Tibial nerve (tissue), 4 donors: ENCODE results near the gene CDKN2C. TPM values are rescaled to one million over a fixed set of nuclear protein-coding genes. Genes with fewer than 3 reads are reported as not detected.

ENCODE experiments used
- DNase-seq, 2 donors: peaks; one replicate each; pipeline ENCODE4 v3.0.0-alpha.2; 2019; ENCODE audit warnings: low spot score in 2 of 2
- H3K27ac ChIP-seq, 4 donors: fragments of 200-600 bp; sonication (generic) in 3 of 4; one replicate each; pipeline ENCODE4 v1.5.1; 2017 to 2019; ENCODE audit warnings: mild to moderate bottlenecking in 1 of 4
- H3K27me3 ChIP-seq, 2 donors: fragments of 200-600 bp; sonication (generic) in 1 of 2; one replicate each; pipeline versions ENCODE4 v1.5.1 to v1.6.0; 2017 to 2019
- H3K36me3 ChIP-seq, 3 donors: fragments of 200-600 bp; sonication (generic); one replicate each; pipeline ENCODE4 v1.5.1; 2018 to 2019
- H3K4me1 ChIP-seq, 4 donors: fragments of 200-600 bp; sonication (generic) in 3 of 4; one replicate each; pipeline ENCODE4 v1.5.1; 2017 to 2019
- H3K4me3 ChIP-seq, 4 donors: fragments of 200-600 bp; sonication (generic) in 3 of 4; one replicate each; pipeline ENCODE4 v1.5.1; 2017 to 2019; ENCODE audit warnings: mild to moderate bottlenecking in 1 of 4, moderate library complexity in 1 of 4
- H3K9me3 ChIP-seq, 4 donors: fragments of 200-600 bp; sonication (generic) in 3 of 4; one replicate each; pipeline ENCODE4 v1.5.1; 2017 to 2019
- EP300 ChIP-seq, 2 donors: sonication (generic); formaldehyde crosslinking; IDR thresholded peaks; one replicate each; pipeline ENCODE4 v1.6.1; 2017; ENCODE audit warnings: antibody characterized with exemption in 2 of 2, mild to moderate bottlenecking in 1 of 2
- POLR2A ChIP-seq, 2 donors: fragments of 450-650 bp; IDR thresholded peaks; one replicate each; pipeline ENCODE4 v1.6.1; 2017; ENCODE audit warnings: antibody characterized with exemption in 2 of 2, mild to moderate bottlenecking in 2 of 2, moderate library complexity in 2 of 2
- WGBS, 2 donors: methylation state at CpG; one replicate each; pipeline ENCODE4 v1.1.5; 2018; 5-methylcytosine and 5-hydroxymethylcytosine counted together
- total RNA-seq, 4 donors: library from RNA; depleted of rRNA; stranded (reverse); fragments of >200 nt; gene quantifications; one replicate each; pipeline ENCODE4 v1.1.0, GENCODE V29; 2016
- TF ChIP-seq, protein P1 (sequence below), 5 experiments: fragments of 200-600 bp in 3 of 5; fragments of 450-650 bp in 2 of 5; sonication (generic) in 3 of 5; IDR thresholded peaks; one replicate each; pipeline ENCODE4 v1.5.1; 2016 to 2019; ENCODE audit warnings: antibody characterized with exemption in 5 of 5, mild to moderate bottlenecking in 3 of 5, moderate library complexity in 2 of 5

Gene CDKN2C
- total RNA-seq: 10 to 100 TPM; 16.1 to 30.2 (median 28.5) TPM

DNA sequence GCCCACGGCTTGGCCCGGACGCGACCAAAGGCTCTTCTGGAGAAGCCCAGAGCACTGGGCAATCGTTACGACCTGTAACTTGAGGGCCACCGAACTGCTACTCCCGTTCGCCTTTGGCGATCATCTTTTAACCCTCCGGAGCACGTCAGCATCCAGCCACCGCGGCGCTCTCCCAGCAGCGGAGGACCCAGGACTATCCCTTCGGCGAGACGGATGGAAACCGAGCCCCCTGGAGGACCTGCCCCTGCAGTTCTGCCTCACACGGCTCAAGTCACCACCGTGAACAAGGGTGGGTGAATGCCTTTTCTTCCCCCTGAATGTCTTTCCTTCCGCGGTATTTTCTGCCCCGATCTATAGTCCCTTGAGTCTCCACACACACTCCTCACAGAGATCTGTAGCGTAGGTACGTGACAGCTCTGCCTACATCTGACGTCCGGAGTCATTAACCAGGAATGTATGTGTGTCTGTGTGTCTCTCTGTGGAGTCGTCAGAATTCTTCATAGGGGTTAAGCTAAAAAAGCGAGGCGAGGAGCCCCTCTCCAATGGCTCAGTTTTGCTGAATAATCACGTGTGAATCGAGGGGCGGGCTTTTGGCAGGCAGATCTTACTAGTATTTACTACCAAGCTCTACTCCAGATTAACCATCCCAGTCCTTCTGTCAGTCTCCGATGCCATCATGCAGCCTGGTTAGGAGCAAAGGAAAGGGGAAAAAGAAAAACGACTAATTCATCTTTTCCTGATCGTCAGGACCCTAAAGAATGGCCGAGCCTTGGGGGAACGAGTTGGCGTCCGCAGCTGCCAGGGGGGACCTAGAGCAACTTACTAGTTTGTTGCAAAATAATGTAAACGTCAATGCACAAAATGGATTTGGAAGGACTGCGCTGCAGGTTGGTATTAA, at the start of gene CDKN2C:
Gene CDKN2C, plus strand, starts transcription at position 635 of the 898 bp plus-strand sequence. Its CDS starts 124 bp downstream, at position 759.
- WGBS, 2 donors: 0 to 1% methylated on average over 43 of the region's 44 CpGs
- Histone ChIP-seq H3K36me3 (no peaks in the 10 kb centered on the region), H3K4me1 (peaks cover 0 to 27% (median 6%) of the 10 kb centered on the region in 4 donors), H3K4me3 (peak within 1 kb of the TSS; percentile 74 to 87 (median 76)), H3K9me3 (no peaks in the 10 kb centered on the region), H3K27ac (peak within 1 kb of the TSS; percentile 92 to 98 (median 98)), H3K27me3 (peaks cover 0 to 7% of the 10 kb centered on the region in 2 donors)
- TF ChIP-seq, protein P1, sequence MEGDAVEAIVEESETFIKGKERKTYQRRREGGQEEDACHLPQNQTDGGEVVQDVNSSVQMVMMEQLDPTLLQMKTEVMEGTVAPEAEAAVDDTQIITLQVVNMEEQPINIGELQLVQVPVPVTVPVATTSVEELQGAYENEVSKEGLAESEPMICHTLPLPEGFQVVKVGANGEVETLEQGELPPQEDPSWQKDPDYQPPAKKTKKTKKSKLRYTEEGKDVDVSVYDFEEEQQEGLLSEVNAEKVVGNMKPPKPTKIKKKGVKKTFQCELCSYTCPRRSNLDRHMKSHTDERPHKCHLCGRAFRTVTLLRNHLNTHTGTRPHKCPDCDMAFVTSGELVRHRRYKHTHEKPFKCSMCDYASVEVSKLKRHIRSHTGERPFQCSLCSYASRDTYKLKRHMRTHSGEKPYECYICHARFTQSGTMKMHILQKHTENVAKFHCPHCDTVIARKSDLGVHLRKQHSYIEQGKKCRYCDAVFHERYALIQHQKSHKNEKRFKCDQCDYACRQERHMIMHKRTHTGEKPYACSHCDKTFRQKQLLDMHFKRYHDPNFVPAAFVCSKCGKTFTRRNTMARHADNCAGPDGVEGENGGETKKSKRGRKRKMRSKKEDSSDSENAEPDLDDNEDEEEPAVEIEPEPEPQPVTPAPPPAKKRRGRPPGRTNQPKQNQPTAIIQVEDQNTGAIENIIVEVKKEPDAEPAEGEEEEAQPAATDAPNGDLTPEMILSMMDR (IDR thresholded peaks at IDR 0.05): no peak
- TF ChIP-seq POLR2A (IDR thresholded peaks at IDR 0.05) (peak; percentile 62 to 74), EP300 (IDR thresholded peaks at IDR 0.05) (peak in 1 of 2 donors; percentile 92)
- DNase-seq: peak; percentile 67 to 77

DNA sequence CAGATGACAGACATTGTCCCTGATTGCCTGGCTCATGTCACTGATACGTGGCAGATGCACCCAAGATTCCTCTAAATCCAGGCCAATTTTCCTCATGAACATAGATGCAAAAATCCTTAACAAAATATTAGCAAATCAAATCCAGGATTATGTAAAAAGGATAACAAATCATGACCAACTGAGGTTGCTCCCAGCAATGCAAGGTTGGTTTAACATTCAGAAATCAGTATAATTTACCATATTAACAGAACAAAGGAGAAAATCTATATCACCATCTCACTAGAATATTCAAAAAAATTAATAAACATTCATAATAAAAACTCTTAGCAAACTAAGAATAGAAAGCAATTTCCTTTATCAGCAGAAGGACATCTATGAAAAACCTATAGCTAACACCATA, 49.6 kb upstream of the CDKN2C start:
- Histone ChIP-seq H3K9me3 (peaks cover 0 to 30% (median 7%) of the 10 kb centered on the region in 4 donors), H3K27me3 (no peaks in the 10 kb centered on the region), H3K4me3 (no peak overlapping the region), H3K4me1 (peaks cover 0 to 5% (median 2%) of the 10 kb centered on the region in 4 donors), H3K36me3 (peaks cover 0 to 8% (median 0%) of the 10 kb centered on the region in 3 donors), H3K27ac (no peak overlapping the region)
- WGBS, 2 donors: 97% methylated on average over 1 of the region's 1 CpG
- no peak for DNase-seq
- TF ChIP-seq EP300 (IDR thresholded peaks at IDR 0.05) (no peak), POLR2A (IDR thresholded peaks at IDR 0.05) (no peak)
- TF ChIP-seq, protein P1 (IDR thresholded peaks at IDR 0.05): no peak

DNA sequence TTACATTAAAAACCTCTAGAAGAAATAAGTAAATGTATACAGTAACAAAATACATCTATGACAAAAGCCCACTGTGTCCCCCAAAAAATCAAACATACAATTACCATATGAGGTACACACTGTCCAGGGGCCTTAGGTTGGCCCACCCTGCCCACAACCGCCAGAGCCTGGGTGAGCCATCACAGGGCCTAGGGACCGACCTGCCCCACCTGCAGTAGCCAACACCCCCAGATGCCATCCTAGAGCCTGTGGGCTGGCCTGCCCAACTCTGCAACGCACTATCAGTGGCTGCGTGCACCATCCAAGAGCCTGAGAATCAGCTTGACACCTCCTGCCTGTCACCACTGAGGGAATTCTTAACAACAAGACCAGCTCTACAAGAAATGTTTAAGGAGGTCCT, 49.0 kb upstream of the CDKN2C start:
- no peak overlapping the region for H3K4me3 ChIP-seq
- WGBS, 2 donors: 99 to 100% methylated on average over 4 of the region's 4 CpGs
- no peaks in the 10 kb centered on the region for H3K27me3 ChIP-seq
- peaks cover 0 to 8% (median 0%) of the 10 kb centered on the region in 3 donors for H3K36me3 ChIP-seq
- H3K27ac ChIP-seq: no peak overlapping the region
- no peak for DNase-seq
- TF ChIP-seq, protein P1 (IDR thresholded peaks at IDR 0.05): no peak
- TF ChIP-seq EP300 (IDR thresholded peaks at IDR 0.05) (no peak), POLR2A (IDR thresholded peaks at IDR 0.05) (no peak)
- H3K9me3 ChIP-seq: peaks cover 0 to 30% (median 7%) of the 10 kb centered on the region in 4 donors
- H3K4me1 ChIP-seq: peaks cover 0 to 4% (median 2%) of the 10 kb centered on the region in 4 donors

DNA sequence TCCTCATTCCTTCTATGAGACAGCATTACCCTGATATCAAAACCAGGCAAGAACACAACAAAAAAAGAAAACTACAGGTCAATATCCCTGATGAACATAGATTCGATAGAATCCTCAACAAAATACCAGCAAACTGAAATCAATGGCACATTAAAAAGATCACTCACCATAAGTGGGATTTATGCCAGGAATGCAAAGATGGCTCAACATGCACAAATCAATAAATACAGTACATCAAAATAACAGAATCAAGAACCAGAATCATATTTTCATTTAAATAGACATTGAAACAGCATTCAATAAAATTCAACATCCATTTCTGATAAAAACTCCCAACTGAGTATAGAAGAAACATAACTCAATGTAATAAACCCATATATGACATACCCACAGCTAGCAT, 46.5 kb upstream of the CDKN2C start:
- Histone ChIP-seq H3K27me3 (no peaks in the 10 kb centered on the region), H3K9me3 (peaks cover 0 to 30% (median 7%) of the 10 kb centered on the region in 4 donors), H3K27ac (no peak overlapping the region), H3K4me1 (no peaks in the 10 kb centered on the region), H3K4me3 (no peak overlapping the region), H3K36me3 (peaks cover 0 to 20% (median 0%) of the 10 kb centered on the region in 3 donors)
- no peak for DNase-seq
- WGBS, 2 donors: 97 to 100% methylated on average over 1 of the region's 1 CpG
- TF ChIP-seq EP300 (IDR thresholded peaks at IDR 0.05): no peak
- TF ChIP-seq POLR2A (IDR thresholded peaks at IDR 0.05): no peak
- TF ChIP-seq, protein P1 (IDR thresholded peaks at IDR 0.05): no peak
